Adrenal gland (tissue), 12 donors: ENCODE data around the gene TSPOAP1. TPM values are rescaled to one million over a fixed set of nuclear protein-coding genes. Genes with fewer than 3 reads are reported as not detected.

Experiments
- DNase-seq, 7 donors: peaks; one replicate each; pipeline ENCODE4 v3.0.0-alpha.2; 2019 to 2020
- H3K27ac ChIP-seq, 5 donors: fragments of 200-600 bp; sonication (generic) in 4 of 5; 1 replicate in 3 of 5; 2 replicates in 2 of 5; pipeline versions ENCODE4 v1.5.1 to v1.8.0; 2016 to 2020; ENCODE audit warnings: mild to moderate bottlenecking in 1 of 5
- H3K27me3 ChIP-seq: fragments of 200-600 bp; 2 replicates; pipeline ENCODE4 v1.8.0; 2021
- H3K36me3 ChIP-seq, 2 donors: fragments of 200-600 bp; replicated peaks in 1 of 2; 1 replicate in 1 of 2; 2 replicates in 1 of 2; pipeline versions ENCODE4 v1.5.1 to v1.8.0; 2018 to 2022
- H3K4me1 ChIP-seq, 2 donors: fragments of 200-600 bp; replicated peaks in 1 of 2; 1 replicate in 1 of 2; 2 replicates in 1 of 2; pipeline versions ENCODE4 v1.5.1 to v1.8.0; 2018 to 2021
- H3K4me3 ChIP-seq, 4 donors: fragments of 200-600 bp; sonication (generic) in 3 of 4; one replicate each; pipeline ENCODE4 v1.5.1; 2016 to 2018
- H3K9me3 ChIP-seq, 3 donors: fragments of 200-600 bp; sonication (generic) in 1 of 3; replicated peaks in 1 of 3; 1 replicate in 2 of 3; 2 replicates in 1 of 3; pipeline versions ENCODE4 v1.5.1 to v1.8.0; 2016 to 2021
- POLR2A ChIP-seq, 2 donors: fragments of 450-650 bp; IDR thresholded peaks; one replicate each; pipeline ENCODE4 v1.6.1; 2017; ENCODE audit warnings: antibody characterized with exemption in 2 of 2, mild to moderate bottlenecking in 2 of 2, moderate library complexity in 1 of 2
- WGBS, 4 donors: extraction: QIAGEN DNeasy Blood & Tissue Kit in 2 of 4; methylation state at CpG; one replicate each; pipeline versions ENCODE4 v1.1.5 to v1.1.7; 2013 to 2017; 5-methylcytosine and 5-hydroxymethylcytosine counted together
- intact Hi-C, 2 donors: fragments of 100-400 bp; cut with DNase I; formaldehyde crosslinking; loops; one replicate each; pipeline versions ENCODE4 v1.14.1 to v1.15.0; 2022 to 2023
- polyA plus RNA-seq, 3 donors: library from polyadenylated mRNA; stranded (reverse); fragments of 200-250 nt in 2 of 3; fragments of 350-450 nt in 1 of 3; fragmentation: Illumina TruSeq in 1 of 3; extraction: RNeasy Lipid Tissue Mini Kit (QIAGEN cat#74804) in 1 of 3; gene quantifications; one replicate each; pipeline ENCODE4 v1.2.3, GENCODE V29; 2013 to 2014
- total RNA-seq, 9 donors: library from RNA; depleted of rRNA in 4 of 9; stranded (reverse); fragments of >200 nt in 4 of 9; fragments of 120-200 nt in 1 of 9; fragmentation: NEBNext Ultra II Directional in 1 of 9; extraction: Animal tissue kit (Norgen Biotek cat#: 25700) in 1 of 9; gene quantifications; one replicate each; pipeline versions ENCODE4 v1.1.0 to v1.2.4, GENCODE V29; 2013 to 2023
- TF ChIP-seq, protein P1 (sequence below), 6 experiments: fragments of 450-650 bp in 4 of 6; fragments of 200-600 bp in 2 of 6; sonication (generic) in 1 of 6; IDR thresholded peaks; 1 replicate in 5 of 6; 2 replicates in 1 of 6; pipeline versions ENCODE4 v1.5.1 to v1.8.0; 2016 to 2021; ENCODE audit warnings: antibody characterized with exemption in 6 of 6, mild to moderate bottlenecking in 2 of 6, moderate library complexity in 1 of 6
- donor health status: healthy with polysubstance abuse.
- donor health status: Bipolar disorder and iron deficiency.
- donor health status: DM: yes; HTN: yes; CAD: no.
- donor health status: DM: no; HTN: no; CAD: no.
- donor health status: DM: no; HTN: no; CAD: no.
- donor health status: DM: yes; HTN: yes; CAD: no.

Gene TSPOAP1
- total and polyA plus RNA-seq, 12 donors: 4.7 to 140 (median 22.3) TPM

DNA sequence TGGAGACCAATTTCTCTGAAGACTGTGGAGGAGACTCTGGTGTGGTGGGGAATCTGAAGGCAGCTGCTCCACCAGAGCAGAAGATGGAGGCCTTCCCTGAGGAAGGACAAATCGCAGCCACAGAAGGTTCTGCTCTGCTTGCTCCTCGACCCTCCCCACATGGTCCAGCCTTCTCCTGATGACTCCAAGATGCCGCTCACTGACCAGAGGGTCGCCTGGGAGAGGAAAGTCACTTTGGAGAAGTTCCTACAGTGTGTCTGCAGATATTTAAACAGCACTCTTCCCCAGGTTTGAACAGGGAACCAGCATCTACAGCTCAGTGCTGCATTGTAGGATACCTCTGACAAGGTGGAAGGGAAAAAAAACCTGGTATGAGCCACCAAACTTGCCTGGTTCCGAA, 44.4 kb upstream of the TSPOAP1 start:
- no peak overlapping the region for H3K27ac ChIP-seq
- H3K4me3 ChIP-seq: no peak overlapping the region
- no peaks in the 10 kb centered on the region for H3K36me3 ChIP-seq
- intact Hi-C loops: no loop called here
- H3K9me3 ChIP-seq: no peaks in the 10 kb centered on the region
- H3K4me1 ChIP-seq: peaks cover 0 to under 1% of the 10 kb centered on the region in 2 donors
- TF ChIP-seq, protein P1, sequence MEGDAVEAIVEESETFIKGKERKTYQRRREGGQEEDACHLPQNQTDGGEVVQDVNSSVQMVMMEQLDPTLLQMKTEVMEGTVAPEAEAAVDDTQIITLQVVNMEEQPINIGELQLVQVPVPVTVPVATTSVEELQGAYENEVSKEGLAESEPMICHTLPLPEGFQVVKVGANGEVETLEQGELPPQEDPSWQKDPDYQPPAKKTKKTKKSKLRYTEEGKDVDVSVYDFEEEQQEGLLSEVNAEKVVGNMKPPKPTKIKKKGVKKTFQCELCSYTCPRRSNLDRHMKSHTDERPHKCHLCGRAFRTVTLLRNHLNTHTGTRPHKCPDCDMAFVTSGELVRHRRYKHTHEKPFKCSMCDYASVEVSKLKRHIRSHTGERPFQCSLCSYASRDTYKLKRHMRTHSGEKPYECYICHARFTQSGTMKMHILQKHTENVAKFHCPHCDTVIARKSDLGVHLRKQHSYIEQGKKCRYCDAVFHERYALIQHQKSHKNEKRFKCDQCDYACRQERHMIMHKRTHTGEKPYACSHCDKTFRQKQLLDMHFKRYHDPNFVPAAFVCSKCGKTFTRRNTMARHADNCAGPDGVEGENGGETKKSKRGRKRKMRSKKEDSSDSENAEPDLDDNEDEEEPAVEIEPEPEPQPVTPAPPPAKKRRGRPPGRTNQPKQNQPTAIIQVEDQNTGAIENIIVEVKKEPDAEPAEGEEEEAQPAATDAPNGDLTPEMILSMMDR (IDR thresholded peaks at IDR 0.05): no peak
- no peak for TF ChIP-seq POLR2A (IDR thresholded peaks at IDR 0.05)
- DNase-seq: no peak
- H3K27me3 ChIP-seq: no peaks in the 10 kb centered on the region
- WGBS, 4 donors: 83 to 92% (median 88%) methylated on average over 4 to 5 of the region's 5 CpGs

DNA sequence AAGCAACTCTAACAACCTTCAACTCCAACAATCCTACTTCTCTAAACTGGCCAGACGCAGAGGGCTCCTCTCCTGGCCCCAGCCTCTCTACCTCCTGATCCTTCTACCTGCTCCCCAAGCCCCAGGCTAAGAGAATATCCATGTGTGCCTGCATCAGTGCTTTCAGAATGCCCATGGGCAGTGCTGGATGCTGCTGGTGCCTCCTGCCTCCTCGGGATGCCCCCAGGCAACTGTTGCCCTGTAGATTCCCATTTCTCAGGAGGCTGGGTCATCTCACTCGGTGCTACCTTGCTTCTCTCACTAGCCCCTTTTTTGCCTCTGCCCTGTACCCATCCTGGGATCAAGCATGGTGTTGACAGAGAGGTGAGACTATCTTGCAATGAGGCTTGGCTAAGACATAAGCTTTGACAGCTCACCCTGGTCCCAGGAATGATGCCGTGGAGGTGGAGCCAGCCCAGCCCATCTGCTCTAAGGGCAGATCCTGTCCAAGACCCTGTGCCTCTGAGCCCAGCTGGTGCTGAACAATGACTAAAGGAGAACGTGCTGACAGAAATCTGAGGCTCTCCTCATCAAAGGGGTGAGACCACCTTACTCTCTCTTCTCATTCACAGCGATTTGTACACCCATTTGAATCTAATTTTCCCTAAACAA, 42.8 kb upstream of the TSPOAP1 start:
- no peaks in the 10 kb centered on the region for H3K36me3 ChIP-seq
- no peaks in the 10 kb centered on the region for H3K27me3 ChIP-seq
- H3K27ac ChIP-seq: no peak overlapping the region
- intact Hi-C loops: no loop called here
- no peak overlapping the region for H3K4me3 ChIP-seq
- WGBS, 4 donors: 80 to 91% (median 84%) methylated on average over 6 of the region's 6 CpGs
- peaks cover 8 to 10% of the 10 kb centered on the region in 2 donors for H3K4me1 ChIP-seq
- no peak for DNase-seq
- H3K9me3 ChIP-seq: no peaks in the 10 kb centered on the region
- TF ChIP-seq, protein P1 (IDR thresholded peaks at IDR 0.05): no peak
- TF ChIP-seq POLR2A (IDR thresholded peaks at IDR 0.05): no peak

DNA sequence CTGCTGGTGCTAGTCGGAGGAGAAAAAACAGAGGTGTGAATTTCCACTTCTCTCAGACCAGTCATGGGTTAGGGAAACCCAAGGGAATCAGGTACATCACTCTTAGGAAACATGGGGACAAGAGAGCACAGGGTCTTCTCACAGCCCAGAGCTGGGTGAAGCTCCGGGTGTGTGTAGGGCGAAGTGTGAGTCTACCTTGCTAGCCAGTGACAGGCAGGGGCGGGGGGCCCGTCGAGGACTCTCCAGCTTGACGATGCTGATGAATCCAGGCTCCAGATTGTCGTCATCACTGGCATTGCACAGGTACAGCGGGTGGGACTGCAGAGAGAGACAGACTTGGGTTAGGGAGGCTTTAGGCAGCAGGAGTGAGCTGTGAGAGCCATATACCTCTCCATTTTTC, 42.1 kb upstream of the TSPOAP1 start:
- WGBS, 4 donors: 78 to 91% (median 81%) methylated on average over 9 of the region's 9 CpGs
- no peak overlapping the region for H3K4me3 ChIP-seq
- H3K4me1 ChIP-seq: peaks cover 14 to 17% of the 10 kb centered on the region in 2 donors
- TF ChIP-seq POLR2A (IDR thresholded peaks at IDR 0.05): no peak
- TF ChIP-seq, protein P1 (IDR thresholded peaks at IDR 0.05): no peak
- H3K27me3 ChIP-seq: no peaks in the 10 kb centered on the region
- no peaks in the 10 kb centered on the region for H3K36me3 ChIP-seq
- no peak for DNase-seq
- intact Hi-C loops: no loop called here
- no peaks in the 10 kb centered on the region for H3K9me3 ChIP-seq
- no peak overlapping the region for H3K27ac ChIP-seq

DNA sequence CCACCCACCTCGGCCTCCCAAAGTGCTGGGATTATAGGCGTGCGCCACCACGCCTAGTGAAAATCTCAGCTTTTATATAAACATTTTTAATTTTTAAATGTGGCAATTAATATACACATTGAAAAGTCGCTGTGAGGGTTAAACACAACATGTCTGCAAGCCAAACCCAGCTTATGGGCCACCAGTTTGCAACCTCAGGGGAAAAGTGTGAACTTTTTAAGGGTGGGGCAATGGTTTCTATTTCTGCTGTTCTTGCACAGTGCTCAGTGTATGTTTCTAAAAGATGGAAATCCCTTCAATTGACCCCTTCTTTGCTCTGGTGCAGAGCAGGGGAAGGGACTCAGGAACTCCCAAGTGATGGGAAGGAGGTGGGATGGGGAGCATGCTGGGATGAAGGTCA, 41.7 kb upstream of the TSPOAP1 start:
- DNase-seq: no peak
- Histone ChIP-seq H3K9me3 (no peaks in the 10 kb centered on the region), H3K4me3 (no peak overlapping the region), H3K4me1 (peaks cover 17 to 18% of the 10 kb centered on the region in 2 donors), H3K27me3 (no peaks in the 10 kb centered on the region), H3K36me3 (no peaks in the 10 kb centered on the region), H3K27ac (no peak overlapping the region)
- WGBS, 4 donors: 83 to 98% (median 95%) methylated on average over 5 of the region's 5 CpGs
- intact Hi-C loops: no loop called here
- TF ChIP-seq, protein P1 (IDR thresholded peaks at IDR 0.05): no peak
- TF ChIP-seq POLR2A (IDR thresholded peaks at IDR 0.05): no peak
